BLaER1 treated with 17β-estradiol and CSF1 and Interleukin-3, amounts not matched to agents 10 nM and 100 nM (cell line): ENCODE results near the gene KANK4.

Source experiments
- H3K27ac ChIP-seq, 11 experiments: shearing (Covaris generic); formaldehyde crosslinking; 2 replicates each; pipeline ENCODE4 v1.8.1; 2022
- H3K27me3 ChIP-seq, 11 experiments: shearing (Covaris generic); formaldehyde crosslinking; 2 replicates each; pipeline ENCODE4 v1.8.1; 2022
- H3K36me3 ChIP-seq, 11 experiments: shearing (Covaris generic); formaldehyde crosslinking; 2 replicates each; pipeline ENCODE4 v1.8.1; 2022
- H3K4me1 ChIP-seq, 10 experiments: shearing (Covaris generic); formaldehyde crosslinking; 2 replicates each; pipeline ENCODE4 v1.8.1; 2022
- H3K4me2 ChIP-seq, 11 experiments: shearing (Covaris generic); formaldehyde crosslinking; 2 replicates each; pipeline ENCODE4 v1.8.1; 2022
- H3K4me3 ChIP-seq, 10 experiments: shearing (Covaris generic); formaldehyde crosslinking; 2 replicates each; pipeline ENCODE4 v1.8.1; 2022
- H3K9ac ChIP-seq, 11 experiments: shearing (Covaris generic); formaldehyde crosslinking; 2 replicates each; pipeline ENCODE4 v1.8.1; 2022
- H3K9me3 ChIP-seq, 11 experiments: shearing (Covaris generic); formaldehyde crosslinking; replicated peaks in 1 of 11; 2 replicates each; pipeline ENCODE4 v1.8.1; 2022
- H4K20me1 ChIP-seq, 11 experiments: shearing (Covaris generic); formaldehyde crosslinking; 2 replicates each; pipeline ENCODE4 v1.8.1; 2022
- Cebpa-rat ChIP-seq, 11 experiments: shearing (Covaris generic); IDR thresholded peaks; 2 replicates each; pipeline ENCODE4 v1.8.1; 2022

KANK4 gene

GRCh38 chr1:62341615-62342014 lies 22.4 kb upstream of the KANK4 start:
- Histone ChIP-seq H3K9me3 (no peaks in the 10 kb centered on the region), H3K4me1 (peaks cover 8 to 29% (median 21%) of the 10 kb centered on the region in 10 experiments), H3K27me3 (no peaks in the 10 kb centered on the region), H3K4me2 (no peak overlapping the region), H3K4me3 (no peak overlapping the region), H3K36me3 (no peaks in the 10 kb centered on the region), H3K27ac (no peak overlapping the region), H4K20me1 (no peaks in the 10 kb centered on the region), H3K9ac (no peak overlapping the region)
- TF ChIP-seq Cebpa-rat (IDR thresholded peaks at IDR 0.05) = no peak

- Histone ChIP-seq H3K27me3 (no peaks in the 10 kb centered on the region), H3K9me3 (no peaks in the 10 kb centered on the region), H3K9ac (no peak overlapping the region), H3K4me2 (no peak overlapping the region), H3K36me3 (no peaks in the 10 kb centered on the region), H4K20me1 (no peaks in the 10 kb centered on the region), H3K4me1 (peaks cover 11 to 34% (median 26%) of the 10 kb centered on the region in 10 experiments), H3K27ac (no peak overlapping the region), H3K4me3 (no peak overlapping the region)
- no peak for TF ChIP-seq Cebpa-rat (IDR thresholded peaks at IDR 0.05)
Observed at GRCh38 chr1:62341089-62341488, 21.9 kb upstream of the KANK4 start.

- Histone ChIP-seq H3K4me2 (peak overlapping the region in 10 of 11 experiments; percentile 33 to 94 (median 82); a peak in 19 of 22 replicates), H3K9ac (no peak overlapping the region)
- no peak for TF ChIP-seq Cebpa-rat (IDR thresholded peaks at IDR 0.05)
Observed at GRCh38 chr1:62337706-62338631, 18.7 kb upstream of the KANK4 start.

GRCh38 chr1:62336995-62337705 lies 17.9 kb upstream of the KANK4 start:
- no peak for TF ChIP-seq Cebpa-rat (IDR thresholded peaks at IDR 0.05)
- no peaks in the 10 kb centered on the region for H3K27me3 ChIP-seq
- 0 out of 20 replicates have a peak overlapping the region, but pooled peaks of 1 of the 10 experiments have one; percentile 2 for H3K4me3 ChIP-seq
- H3K27ac ChIP-seq = peak overlapping the region in 3 of 11 experiments; percentile 6 to 40 (median 32); a peak in 3 of 22 replicates
- no peaks in the 10 kb centered on the region for H3K9me3 ChIP-seq
- peak overlapping the region in 1 of 11 experiments; percentile 14; a peak in 2 of 22 replicates for H3K9ac ChIP-seq
- H4K20me1 ChIP-seq = no peaks in the 10 kb centered on the region
- no peaks in the 10 kb centered on the region for H3K36me3 ChIP-seq
- H3K4me2 ChIP-seq = peak overlapping the region; percentile 33 to 94 (median 82)
- peaks cover 19 to 47% (median 39%) of the 10 kb centered on the region in 10 experiments for H3K4me1 ChIP-seq

More at GRCh38 chr1:62337706-62338631, 18.7 kb upstream of the KANK4 start:
- Histone ChIP-seq H3K27me3 (no peaks in the 10 kb centered on the region), H4K20me1 (no peaks in the 10 kb centered on the region), H3K4me3 (no peak overlapping the region), H3K4me1 (peaks cover 19 to 46% (median 39%) of the 10 kb centered on the region in 10 experiments), H3K36me3 (no peaks in the 10 kb centered on the region), H3K9me3 (no peaks in the 10 kb centered on the region), H3K27ac (peak overlapping the region in 1 of 11 experiments; percentile 40; a peak in 1 of 22 replicates)

- Histone ChIP-seq H4K20me1 (no peaks in the 10 kb centered on the region), H3K9ac (peak overlapping the region in 1 of 11 experiments; percentile 14; a peak in 2 of 22 replicates), H3K4me3 (no peak overlapping the region), H3K36me3 (no peaks in the 10 kb centered on the region), H3K4me2 (peak overlapping the region; percentile 33 to 94 (median 82)), H3K27me3 (no peaks in the 10 kb centered on the region), H3K4me1 (peaks cover 19 to 47% (median 39%) of the 10 kb centered on the region in 10 experiments), H3K27ac (peak overlapping the region in 3 of 11 experiments; percentile 6 to 40 (median 32); a peak in 2 of 22 replicates), H3K9me3 (no peaks in the 10 kb centered on the region)
- TF ChIP-seq Cebpa-rat (IDR thresholded peaks at IDR 0.05) = no peak
Observed at GRCh38 chr1:62336638-62336994, 17.4 kb upstream of the KANK4 start.

- H3K9me3 ChIP-seq = no peaks in the 10 kb centered on the region
- no peak overlapping the region for H3K9ac ChIP-seq
- no peak overlapping the region for H3K4me3 ChIP-seq
- H4K20me1 ChIP-seq = no peaks in the 10 kb centered on the region
- no peaks in the 10 kb centered on the region for H3K27me3 ChIP-seq
- peaks cover 19 to 47% (median 39%) of the 10 kb centered on the region in 10 experiments for H3K4me1 ChIP-seq
- peak overlapping the region in 6 of 11 experiments; percentile 80 to 94 (median 82); a peak in 12 of 22 replicates for H3K4me2 ChIP-seq
- H3K27ac ChIP-seq = no peak overlapping the region
- TF ChIP-seq Cebpa-rat (IDR thresholded peaks at IDR 0.05) = no peak
- H3K36me3 ChIP-seq = no peaks in the 10 kb centered on the region
Observed at GRCh38 chr1:62335656-62336055, 16.4 kb upstream of the KANK4 start.

GRCh38 chr1:62334434-62334985 lies 15.3 kb upstream of the KANK4 start:
- H3K9ac ChIP-seq = no peak overlapping the region
- no peaks in the 10 kb centered on the region for H3K36me3 ChIP-seq
- no peak overlapping the region for H3K4me2 ChIP-seq
- H3K4me3 ChIP-seq = no peak overlapping the region
- H3K27me3 ChIP-seq = no peaks in the 10 kb centered on the region
- peaks cover 19 to 47% (median 39%) of the 10 kb centered on the region in 10 experiments for H3K4me1 ChIP-seq
- H3K27ac ChIP-seq = no peak overlapping the region
- no peaks in the 10 kb centered on the region for H4K20me1 ChIP-seq
- H3K9me3 ChIP-seq = no peaks in the 10 kb centered on the region
- no peak for TF ChIP-seq Cebpa-rat (IDR thresholded peaks at IDR 0.05)

- no peak overlapping the region for H3K9ac ChIP-seq
- no peaks in the 10 kb centered on the region for H4K20me1 ChIP-seq
- peaks cover 19 to 43% (median 36%) of the 10 kb centered on the region in 10 experiments for H3K4me1 ChIP-seq
- no peaks in the 10 kb centered on the region for H3K9me3 ChIP-seq
- no peak overlapping the region for H3K27ac ChIP-seq
- TF ChIP-seq Cebpa-rat (IDR thresholded peaks at IDR 0.05) = no peak
- no peaks in the 10 kb centered on the region for H3K36me3 ChIP-seq
- no peak overlapping the region for H3K4me3 ChIP-seq
- H3K4me2 ChIP-seq = peak overlapping the region in 8 of 11 experiments; percentile 11 to 54 (median 19); a peak in 9 of 22 replicates
- no peaks in the 10 kb centered on the region for H3K27me3 ChIP-seq
Observed at GRCh38 chr1:62333441-62333840, 14.2 kb upstream of the KANK4 start.
